HUES48 (cell line): ENCODE data around the gene CSTPP1.
"Not testable (repeated sequence)": the region's sequence is repeated elsewhere in the genome, so short reads cannot be mapped to it uniquely, and the experiment has no call there.

ENCODE experiments used
- H3K27ac ChIP-seq: one replicate; pipeline ENCODE4 v1.7.0; 2013; ENCODE audit warnings: low read depth, low read length, inconsistent platforms
- H3K27me3 ChIP-seq: 2 replicates; pipeline ENCODE4 v1.6.1; 2013; ENCODE audit warnings: mild to moderate bottlenecking, low read length; ENCODE audit not compliant: control insufficient read depth, insufficient read depth
- H3K36me3 ChIP-seq: 2 replicates; pipeline ENCODE4 v1.6.1; 2013; ENCODE audit warnings: low read length; ENCODE audit not compliant: control insufficient read depth, insufficient read depth
- H3K4me1 ChIP-seq: 2 replicates; pipeline ENCODE4 v1.6.1; 2013; ENCODE audit warnings: mild to moderate bottlenecking, low read length; ENCODE audit not compliant: control insufficient read depth, insufficient read depth
- H3K4me3 ChIP-seq: 2 replicates; pipeline ENCODE4 v1.5.1; 2013; ENCODE audit warnings: mild to moderate bottlenecking, low read depth, low read length
- H3K9ac ChIP-seq: 2 replicates; pipeline ENCODE4 v1.6.1; 2013; ENCODE audit warnings: mild to moderate bottlenecking, low read depth, low read length, moderate library complexity
- H3K9me3 ChIP-seq: 2 replicates; pipeline ENCODE4 v1.6.1; 2013; ENCODE audit warnings: low read length; ENCODE audit not compliant: control insufficient read depth, insufficient read depth

Gene CSTPP1

GRCh38 chr11:47112941-47113340 is 176.4 kb downstream of the CSTPP1 start:
- not testable (repeated sequence) for H3K4me3 ChIP-seq, H3K27me3 ChIP-seq, H3K27ac ChIP-seq, H3K4me1 ChIP-seq, H3K9me3 ChIP-seq, H3K36me3 ChIP-seq, H3K9ac ChIP-seq

GRCh38 chr11:47118958-47119688 is 182.6 kb downstream of the CSTPP1 start:
- H3K27me3 ChIP-seq, H3K4me3 ChIP-seq, H3K9ac ChIP-seq, H3K27ac ChIP-seq, H3K4me1 ChIP-seq, H3K9me3 ChIP-seq, H3K36me3 ChIP-seq: not testable (repeated sequence)

GRCh38 chr11:47121056-47121455 is 184.5 kb downstream of the CSTPP1 start:
- no peaks in the 10 kb centered on the region for H3K4me1 ChIP-seq
- no peaks in the 10 kb centered on the region for H3K27me3 ChIP-seq
- H3K9ac ChIP-seq = no peak overlapping the region
- no peaks in the 10 kb centered on the region for H3K36me3 ChIP-seq
- H3K4me3 ChIP-seq = no peak overlapping the region
- H3K9me3 ChIP-seq = no peaks in the 10 kb centered on the region
- H3K27ac ChIP-seq = no peak overlapping the region

GRCh38 chr11:47121731-47122130 is 185.2 kb downstream of the CSTPP1 start:
- Histone ChIP-seq H3K9ac (no peak overlapping the region), H3K27me3 (no peaks in the 10 kb centered on the region), H3K4me3 (no peak overlapping the region), H3K36me3 (no peaks in the 10 kb centered on the region), H3K9me3 (no peaks in the 10 kb centered on the region), H3K4me1 (no peaks in the 10 kb centered on the region), H3K27ac (no peak overlapping the region)

GRCh38 chr11:47123094-47123493 is 186.5 kb downstream of the CSTPP1 start:
- Histone ChIP-seq H3K9me3 (no peaks in the 10 kb centered on the region), H3K36me3 (no peaks in the 10 kb centered on the region), H3K4me3 (no peak overlapping the region), H3K27me3 (no peaks in the 10 kb centered on the region), H3K9ac (no peak overlapping the region), H3K4me1 (no peaks in the 10 kb centered on the region), H3K27ac (no peak overlapping the region)

- H3K9me3 ChIP-seq = no peaks in the 10 kb centered on the region
- no peaks in the 10 kb centered on the region for H3K36me3 ChIP-seq
- H3K27me3 ChIP-seq = no peaks in the 10 kb centered on the region
- H3K9ac ChIP-seq = no peak overlapping the region
- no peak overlapping the region for H3K4me3 ChIP-seq
- no peak overlapping the region for H3K27ac ChIP-seq
- no peaks in the 10 kb centered on the region for H3K4me1 ChIP-seq
Measured at GRCh38 chr11:47124675-47125074, 188.1 kb downstream of the CSTPP1 start.

- no peak overlapping the region for H3K27ac ChIP-seq
- no peak overlapping the region for H3K4me3 ChIP-seq
- H3K9me3 ChIP-seq = no peaks in the 10 kb centered on the region
- H3K27me3 ChIP-seq = no peaks in the 10 kb centered on the region
- no peaks in the 10 kb centered on the region for H3K36me3 ChIP-seq
- no peak overlapping the region for H3K9ac ChIP-seq
- peaks cover under 1% of the 10 kb centered on the region; the same call in 1 of the 2 replicates for H3K4me1 ChIP-seq
Measured at GRCh38 chr11:47125083-47125482, 188.5 kb downstream of the CSTPP1 start.

- Histone ChIP-seq H3K9me3 (no peaks in the 10 kb centered on the region), H3K27ac (no peak overlapping the region), H3K9ac (no peak overlapping the region), H3K4me1 (peaks cover 9% of the 10 kb centered on the region), H3K27me3 (no peaks in the 10 kb centered on the region), H3K4me3 (no peak overlapping the region), H3K36me3 (no peaks in the 10 kb centered on the region)
Measured at GRCh38 chr11:47127213-47127612, 190.7 kb downstream of the CSTPP1 start.

GRCh38 chr11:47130543-47130942 is 194.0 kb downstream of the CSTPP1 start:
- H3K27ac ChIP-seq = no peak overlapping the region

GRCh38 chr11:47131136-47131535 is 194.6 kb downstream of the CSTPP1 start:
- Histone ChIP-seq H3K9ac (no peak overlapping the region), H3K27ac (no peak overlapping the region), H3K4me1 (peaks cover 9% of the 10 kb centered on the region), H3K27me3 (no peaks in the 10 kb centered on the region), H3K36me3 (no peaks in the 10 kb centered on the region), H3K9me3 (no peaks in the 10 kb centered on the region), H3K4me3 (no peak overlapping the region)

More at GRCh38 chr11:47130543-47130942, 194.0 kb downstream of the CSTPP1 start:
- no peaks in the 10 kb centered on the region for H3K36me3 ChIP-seq
- H3K9ac ChIP-seq = no peak overlapping the region
- H3K9me3 ChIP-seq = no peaks in the 10 kb centered on the region
- H3K4me3 ChIP-seq = no peak overlapping the region
- peaks cover 9% of the 10 kb centered on the region for H3K4me1 ChIP-seq
- H3K27me3 ChIP-seq = no peaks in the 10 kb centered on the region

GRCh38 chr11:47132490-47132889 is 195.9 kb downstream of the CSTPP1 start:
- no peak overlapping the region for H3K27ac ChIP-seq
- no peaks in the 10 kb centered on the region for H3K36me3 ChIP-seq
- no peaks in the 10 kb centered on the region for H3K27me3 ChIP-seq
- no peak overlapping the region for H3K4me3 ChIP-seq
- no peaks in the 10 kb centered on the region for H3K9me3 ChIP-seq
- no peak overlapping the region for H3K9ac ChIP-seq
- peaks cover 9% of the 10 kb centered on the region for H3K4me1 ChIP-seq
